Fibroblast of villous mesenchyme (primary cell): Measurements from ENCODE around the gene USP48. TPM values are rescaled to one million over a fixed set of nuclear protein-coding genes. Genes with fewer than 3 reads are reported as not detected.
A peak's percentile ranks its signal among the peaks of the same experiment; 100 is the strongest.
"Not testable (repeated sequence)": the region's sequence is repeated elsewhere in the genome, so short reads cannot be mapped to it uniquely, and the experiment has no call there.

Experiments used
- DNase-seq: peaks from one replicate; pipeline ENCODE4 v3.0.0-alpha.2; 2010; ENCODE audit warnings: low read depth
- H3K4me3 ChIP-seq: 2 replicates; pipeline ENCODE4 v1.5.1; 2011; ENCODE audit warnings: low read depth, mild to moderate bottlenecking, low read length
- total RNA-seq: library from RNA; depleted of rRNA; stranded (reverse); fragments of >200 nt; gene quantifications from 2 replicates; pipeline ENCODE4 v1.2.3, GENCODE V29; 2012
- TF ChIP-seq, protein P1 (sequence below): IDR thresholded peaks from 2 replicates; pipeline ENCODE4 v1.5.1; 2012; ENCODE audit warnings: low read depth, mild to moderate bottlenecking, low read length; ENCODE audit not compliant: insufficient read depth

The USP48 gene
- total RNA-seq, 1 donor = 52.2 TPM

GRCh38 chr1:21770201-21770600 lies 12.7 kb downstream of the USP48 start:
- no peak for DNase-seq
- no peak overlapping the region for H3K4me3 ChIP-seq
- TF ChIP-seq, protein P1, sequence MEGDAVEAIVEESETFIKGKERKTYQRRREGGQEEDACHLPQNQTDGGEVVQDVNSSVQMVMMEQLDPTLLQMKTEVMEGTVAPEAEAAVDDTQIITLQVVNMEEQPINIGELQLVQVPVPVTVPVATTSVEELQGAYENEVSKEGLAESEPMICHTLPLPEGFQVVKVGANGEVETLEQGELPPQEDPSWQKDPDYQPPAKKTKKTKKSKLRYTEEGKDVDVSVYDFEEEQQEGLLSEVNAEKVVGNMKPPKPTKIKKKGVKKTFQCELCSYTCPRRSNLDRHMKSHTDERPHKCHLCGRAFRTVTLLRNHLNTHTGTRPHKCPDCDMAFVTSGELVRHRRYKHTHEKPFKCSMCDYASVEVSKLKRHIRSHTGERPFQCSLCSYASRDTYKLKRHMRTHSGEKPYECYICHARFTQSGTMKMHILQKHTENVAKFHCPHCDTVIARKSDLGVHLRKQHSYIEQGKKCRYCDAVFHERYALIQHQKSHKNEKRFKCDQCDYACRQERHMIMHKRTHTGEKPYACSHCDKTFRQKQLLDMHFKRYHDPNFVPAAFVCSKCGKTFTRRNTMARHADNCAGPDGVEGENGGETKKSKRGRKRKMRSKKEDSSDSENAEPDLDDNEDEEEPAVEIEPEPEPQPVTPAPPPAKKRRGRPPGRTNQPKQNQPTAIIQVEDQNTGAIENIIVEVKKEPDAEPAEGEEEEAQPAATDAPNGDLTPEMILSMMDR = no peak

DNA sequence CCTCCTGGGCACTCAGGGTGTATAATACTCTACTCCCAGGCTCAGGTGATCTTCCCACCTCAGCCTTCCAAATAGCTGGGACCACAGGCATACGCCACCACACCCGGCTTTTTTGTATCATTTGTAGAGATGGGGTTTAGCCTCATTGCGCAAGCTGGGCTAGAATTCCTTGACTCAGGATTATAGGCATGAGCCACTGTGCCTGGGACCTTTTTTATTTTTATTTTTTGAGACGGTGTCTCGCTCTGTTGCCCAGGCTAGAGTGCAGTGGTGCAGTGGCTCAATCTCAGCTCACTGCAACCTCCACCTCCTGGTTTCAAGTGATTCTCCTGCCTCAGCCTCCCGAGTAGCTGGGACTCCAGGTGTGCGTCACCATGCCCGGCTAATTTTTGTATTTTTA lies 15.8 kb downstream of the USP48 start:
- DNase-seq, H3K4me3 ChIP-seq: not testable (repeated sequence)

GRCh38 chr1:21766210-21766609 lies 16.7 kb downstream of the USP48 start:
- no peak for DNase-seq

GRCh38 chr1:21764615-21765423 lies 18.1 kb downstream of the USP48 start:
- peak; percentile 74 for DNase-seq
- TF ChIP-seq, protein P1 = no peak
- H3K4me3 ChIP-seq = no peak overlapping the region

More at GRCh38 chr1:21766210-21766609, 16.7 kb downstream of the USP48 start:
- TF ChIP-seq, protein P1 = no peak
- no peak overlapping the region for H3K4me3 ChIP-seq

DNA sequence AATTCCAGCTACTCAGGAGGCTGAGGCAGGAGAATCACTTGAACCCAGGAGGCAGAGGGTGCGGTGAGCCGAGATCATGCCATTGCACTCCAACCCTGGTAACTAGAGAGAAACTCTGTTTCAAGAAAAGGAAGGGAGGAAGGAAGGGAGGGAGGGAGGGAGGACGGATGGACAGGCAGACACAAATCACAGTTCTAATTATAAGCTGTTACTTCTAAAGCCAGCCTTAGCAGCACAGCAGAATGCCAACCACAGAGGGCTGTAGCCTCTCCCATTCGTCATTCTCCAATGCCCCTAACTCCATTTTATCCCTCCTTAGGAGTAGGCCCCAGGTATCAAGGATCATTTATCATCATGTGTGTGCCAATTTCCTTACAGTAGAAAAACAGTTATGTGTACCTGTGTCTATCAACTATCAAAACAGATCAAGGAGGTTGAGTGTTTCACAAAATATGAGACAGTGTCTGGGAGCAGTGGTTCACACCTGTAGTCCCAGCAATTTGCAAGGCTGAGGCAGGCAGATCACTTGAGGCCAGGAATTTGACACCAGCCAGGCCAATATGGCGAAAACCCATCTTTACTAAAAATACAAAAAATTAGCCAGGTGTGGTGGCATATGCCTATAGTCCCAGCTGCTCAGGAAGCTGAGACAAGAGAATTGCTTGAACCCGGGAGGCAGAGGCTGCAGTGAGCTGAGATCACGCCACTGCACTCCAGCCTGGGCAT lies 19.1 kb downstream of the USP48 start:
- DNase-seq = no peak
- TF ChIP-seq, protein P1 = no peak
- H3K4me3 ChIP-seq = no peak overlapping the region

- H3K4me3 ChIP-seq = no peak overlapping the region
- no peak for DNase-seq
- TF ChIP-seq, protein P1 = no peak
Observed at GRCh38 chr1:21763236-21763635, 19.7 kb downstream of the USP48 start.

DNA sequence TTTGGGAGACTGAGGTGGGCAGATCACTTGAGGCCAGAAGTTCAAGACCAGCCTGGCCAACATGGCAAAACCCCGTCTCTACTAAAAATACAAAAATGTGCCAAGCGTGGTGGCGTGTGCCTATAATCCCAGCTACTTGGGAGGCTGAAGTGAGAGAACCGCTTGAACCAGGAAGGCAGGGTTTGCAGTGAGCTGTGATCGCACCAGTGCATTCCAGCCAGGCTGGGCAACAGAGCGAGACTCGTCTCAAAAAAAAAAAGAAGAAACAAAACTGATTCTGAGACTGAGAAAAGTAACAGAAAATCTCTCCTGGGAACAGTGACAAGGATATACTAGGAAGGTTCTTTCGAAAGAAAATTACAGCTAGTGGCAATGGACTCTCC lies 20.9 kb downstream of the USP48 start:
- no peak overlapping the region for H3K4me3 ChIP-seq
- DNase-seq = no peak
- TF ChIP-seq, protein P1 = no peak
